Neural cell (in vitro differentiated cells): ENCODE measurements around the gene AHNAK2.

ENCODE experiments used
- EZH2 ChIP-seq: fragments of 200-600, 300-800 bp; shearing (Covaris generic), sonication (generic); IDR thresholded peaks from 2 replicates; pipeline ENCODE4 v1.6.1; 2014; ENCODE audit warnings: antibody characterized with exemption, low read length, borderline replicate concordance, mild to moderate bottlenecking; ENCODE audit not compliant: insufficient read depth, poor library complexity, severe bottlenecking
- POLR2AphosphoS5 ChIP-seq: IDR thresholded peaks from 2 replicates; pipeline ENCODE4 v1.6.1; 2012
- RAD21 ChIP-seq: fragments of 450-650 bp; conservative IDR thresholded peaks from 2 replicates; pipeline ENCODE4 v1.6.1; 2014; ENCODE audit warnings: antibody characterized with exemption, mild to moderate bottlenecking, moderate library complexity
- SMC3 ChIP-seq: fragments of 450-650 bp; conservative IDR thresholded peaks from 2 replicates; pipeline ENCODE4 v1.6.1; 2014; ENCODE audit warnings: antibody characterized with exemption, mild to moderate bottlenecking, moderate library complexity; ENCODE audit not compliant: poor library complexity
- TAF1 ChIP-seq: IDR thresholded peaks from 2 replicates; pipeline ENCODE4 v1.6.1; 2012; ENCODE audit warnings: low read depth
- TF ChIP-seq, protein P1 (sequence below): fragments of 450-650 bp; IDR thresholded peaks from 2 replicates; pipeline ENCODE4 v1.5.1; 2014; ENCODE audit warnings: antibody characterized with exemption, mild to moderate bottlenecking, moderate library complexity; ENCODE audit not compliant: poor library complexity, severe bottlenecking
- TF ChIP-seq, protein P2 (sequence below): IDR thresholded peaks from 2 replicates; pipeline ENCODE4 v1.6.1; 2012; ENCODE audit warnings: borderline replicate concordance

DNA sequence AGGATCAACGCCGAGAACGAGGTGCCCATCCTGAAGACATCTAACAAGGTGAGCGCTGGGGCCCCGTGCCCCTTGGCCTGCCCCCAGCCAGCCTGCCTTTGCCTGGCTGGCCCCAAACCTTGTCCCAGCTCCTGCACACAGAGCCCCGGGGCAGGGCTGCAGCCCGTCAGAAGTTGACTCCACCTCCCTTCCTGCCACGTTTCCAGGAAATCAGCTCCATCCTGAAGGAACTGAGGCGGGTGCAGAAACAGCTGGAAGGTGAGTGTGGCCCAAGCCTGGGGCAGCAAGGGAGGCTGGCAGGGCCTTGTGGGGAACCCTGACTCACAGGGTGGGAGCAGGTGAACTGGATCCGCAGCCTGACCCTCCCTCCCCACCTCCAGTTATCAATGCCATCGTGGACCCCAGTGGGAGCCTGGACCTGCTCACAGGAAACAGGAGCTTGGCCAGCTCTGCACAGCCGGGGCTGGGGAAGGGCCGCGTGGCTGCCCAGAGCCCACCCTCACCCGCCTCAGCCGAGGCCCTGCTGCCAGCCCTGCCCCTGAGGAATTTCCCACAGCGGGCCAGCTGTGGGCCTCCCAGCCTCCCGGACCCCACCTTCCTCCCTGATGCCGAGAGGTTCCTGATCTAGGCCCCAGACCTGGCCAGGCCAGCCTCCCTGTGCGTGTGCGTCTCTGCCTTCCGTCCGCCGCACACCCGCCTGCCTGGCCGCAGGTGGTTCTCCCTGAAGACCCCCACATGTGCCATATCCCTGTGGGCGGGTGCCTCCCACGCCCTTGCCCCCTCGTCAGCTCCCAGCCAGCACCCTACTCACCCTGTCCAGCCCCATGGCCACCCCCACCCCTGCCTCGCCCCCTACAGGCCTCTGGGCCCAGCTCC is 83.6 kb downstream of the AHNAK2 start:
- no peak for TF ChIP-seq POLR2AphosphoS5
- TF ChIP-seq, protein P1, sequence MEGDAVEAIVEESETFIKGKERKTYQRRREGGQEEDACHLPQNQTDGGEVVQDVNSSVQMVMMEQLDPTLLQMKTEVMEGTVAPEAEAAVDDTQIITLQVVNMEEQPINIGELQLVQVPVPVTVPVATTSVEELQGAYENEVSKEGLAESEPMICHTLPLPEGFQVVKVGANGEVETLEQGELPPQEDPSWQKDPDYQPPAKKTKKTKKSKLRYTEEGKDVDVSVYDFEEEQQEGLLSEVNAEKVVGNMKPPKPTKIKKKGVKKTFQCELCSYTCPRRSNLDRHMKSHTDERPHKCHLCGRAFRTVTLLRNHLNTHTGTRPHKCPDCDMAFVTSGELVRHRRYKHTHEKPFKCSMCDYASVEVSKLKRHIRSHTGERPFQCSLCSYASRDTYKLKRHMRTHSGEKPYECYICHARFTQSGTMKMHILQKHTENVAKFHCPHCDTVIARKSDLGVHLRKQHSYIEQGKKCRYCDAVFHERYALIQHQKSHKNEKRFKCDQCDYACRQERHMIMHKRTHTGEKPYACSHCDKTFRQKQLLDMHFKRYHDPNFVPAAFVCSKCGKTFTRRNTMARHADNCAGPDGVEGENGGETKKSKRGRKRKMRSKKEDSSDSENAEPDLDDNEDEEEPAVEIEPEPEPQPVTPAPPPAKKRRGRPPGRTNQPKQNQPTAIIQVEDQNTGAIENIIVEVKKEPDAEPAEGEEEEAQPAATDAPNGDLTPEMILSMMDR, result no peak
- TF ChIP-seq, protein P2, sequence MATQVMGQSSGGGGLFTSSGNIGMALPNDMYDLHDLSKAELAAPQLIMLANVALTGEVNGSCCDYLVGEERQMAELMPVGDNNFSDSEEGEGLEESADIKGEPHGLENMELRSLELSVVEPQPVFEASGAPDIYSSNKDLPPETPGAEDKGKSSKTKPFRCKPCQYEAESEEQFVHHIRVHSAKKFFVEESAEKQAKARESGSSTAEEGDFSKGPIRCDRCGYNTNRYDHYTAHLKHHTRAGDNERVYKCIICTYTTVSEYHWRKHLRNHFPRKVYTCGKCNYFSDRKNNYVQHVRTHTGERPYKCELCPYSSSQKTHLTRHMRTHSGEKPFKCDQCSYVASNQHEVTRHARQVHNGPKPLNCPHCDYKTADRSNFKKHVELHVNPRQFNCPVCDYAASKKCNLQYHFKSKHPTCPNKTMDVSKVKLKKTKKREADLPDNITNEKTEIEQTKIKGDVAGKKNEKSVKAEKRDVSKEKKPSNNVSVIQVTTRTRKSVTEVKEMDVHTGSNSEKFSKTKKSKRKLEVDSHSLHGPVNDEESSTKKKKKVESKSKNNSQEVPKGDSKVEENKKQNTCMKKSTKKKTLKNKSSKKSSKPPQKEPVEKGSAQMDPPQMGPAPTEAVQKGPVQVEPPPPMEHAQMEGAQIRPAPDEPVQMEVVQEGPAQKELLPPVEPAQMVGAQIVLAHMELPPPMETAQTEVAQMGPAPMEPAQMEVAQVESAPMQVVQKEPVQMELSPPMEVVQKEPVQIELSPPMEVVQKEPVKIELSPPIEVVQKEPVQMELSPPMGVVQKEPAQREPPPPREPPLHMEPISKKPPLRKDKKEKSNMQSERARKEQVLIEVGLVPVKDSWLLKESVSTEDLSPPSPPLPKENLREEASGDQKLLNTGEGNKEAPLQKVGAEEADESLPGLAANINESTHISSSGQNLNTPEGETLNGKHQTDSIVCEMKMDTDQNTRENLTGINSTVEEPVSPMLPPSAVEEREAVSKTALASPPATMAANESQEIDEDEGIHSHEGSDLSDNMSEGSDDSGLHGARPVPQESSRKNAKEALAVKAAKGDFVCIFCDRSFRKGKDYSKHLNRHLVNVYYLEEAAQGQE, result no peak
- no peak for TF ChIP-seq EZH2
- TF ChIP-seq SMC3, result no peak
- no peak for TF ChIP-seq TAF1
- TF ChIP-seq RAD21, result no peak
